IgD-negative memory B cell (primary cell): ENCODE measurements around the gene CLSTN1. TPM values are rescaled to one million over a fixed set of nuclear protein-coding genes. Genes with fewer than 3 reads are reported as not detected.

ENCODE experiments used
- H3K27ac Mint-ChIP-seq, 3 donors: one replicate each; pipeline ENCODE4 v1.8.0; 2020 to 2022; ENCODE audit warnings: mild to moderate bottlenecking in 3 of 3, mixed read lengths in 3 of 3, moderate library complexity in 1 of 3
- H3K27me3 Mint-ChIP-seq: one replicate; pipeline ENCODE4 v1.8.0; 2021; ENCODE audit warnings: mixed read lengths
- H3K36me3 Mint-ChIP-seq: one replicate; pipeline ENCODE4 v1.8.0; 2020; ENCODE audit warnings: mild to moderate bottlenecking, mixed read lengths
- H3K4me1 Mint-ChIP-seq, 3 donors: one replicate each; pipeline ENCODE4 v1.8.0; 2020 to 2022; ENCODE audit warnings: mixed read lengths in 3 of 3, mild to moderate bottlenecking in 1 of 3
- H3K4me3 Mint-ChIP-seq, 4 donors: one replicate each; pipeline ENCODE4 v1.8.0; 2020 to 2022; ENCODE audit warnings: mild to moderate bottlenecking in 4 of 4, mixed read lengths in 4 of 4, moderate library complexity in 3 of 4
- H3K9me3 Mint-ChIP-seq, 3 donors: one replicate each; pipeline ENCODE4 v1.8.0; 2020 to 2021; ENCODE audit warnings: mixed read lengths in 3 of 3, mild to moderate bottlenecking in 1 of 3
- polyA plus RNA-seq: library from polyadenylated mRNA; unstranded; fragments of 300-500 nt; fragmentation: Illumina TruSeq; gene quantifications from one replicate; pipeline ENCODE4 v1.2.3, GENCODE V29; 2021

Gene CLSTN1
- polyA plus RNA-seq, 1 donor from 2014 or later, result 24.7 TPM

DNA sequence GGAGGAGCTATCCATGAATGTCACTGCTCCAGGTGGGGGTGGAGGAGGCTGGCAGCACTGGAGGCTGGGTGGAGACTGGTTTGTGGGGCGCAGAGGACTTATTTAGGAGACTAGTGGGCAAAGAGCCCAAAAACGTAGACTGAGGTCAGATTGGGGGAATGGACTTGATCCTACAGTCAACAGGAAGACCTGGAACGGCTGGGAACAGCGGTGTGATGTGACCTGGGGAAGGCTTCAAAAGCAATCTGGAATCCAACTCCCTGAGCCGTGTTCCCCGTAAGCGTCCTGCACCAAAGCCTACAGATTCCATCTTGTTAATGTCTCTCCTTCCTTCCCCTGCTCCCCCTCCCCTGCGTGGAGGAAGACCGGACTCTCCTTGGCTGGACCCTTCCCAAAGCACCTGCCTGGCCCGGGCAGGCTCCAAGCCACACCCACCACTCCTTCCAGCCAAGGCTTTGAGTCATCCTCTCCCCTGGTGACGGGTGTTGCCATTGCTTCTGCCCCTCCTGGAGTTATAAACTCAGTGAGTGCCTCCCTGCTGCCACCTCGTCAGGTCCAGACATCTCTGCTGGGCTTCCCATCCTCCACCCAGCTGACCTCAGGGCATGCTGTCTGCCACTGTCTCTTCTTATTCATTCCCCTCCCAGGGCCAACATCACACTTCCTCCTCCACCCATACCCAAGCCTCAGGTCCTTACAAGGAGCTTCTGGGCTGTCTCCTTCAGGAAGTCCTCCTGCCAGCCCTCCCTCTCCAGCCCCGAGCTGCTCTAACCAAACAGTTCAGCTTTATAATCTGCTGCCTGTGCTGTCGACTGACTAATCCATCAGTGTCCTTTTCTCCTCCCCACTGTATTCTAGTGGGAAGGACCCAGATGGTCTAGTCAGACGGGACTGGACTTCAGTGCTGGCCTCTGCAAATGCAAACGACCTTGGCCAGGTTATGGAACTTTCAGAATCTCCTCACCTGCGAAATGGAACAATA lies 1.6 kb upstream of the CLSTN1 start:
- peaks cover 3% of the 10 kb centered on the region for H3K36me3 Mint-ChIP-seq
- H3K9me3 Mint-ChIP-seq, result no peaks in the 10 kb centered on the region
- H3K4me1 Mint-ChIP-seq, result peaks cover 28 to 36% (median 31%) of the 10 kb centered on the region in 3 donors
- peak overlapping the region; percentile 83 to 92 (median 85) for H3K4me3 Mint-ChIP-seq
- H3K27me3 Mint-ChIP-seq, result no peaks in the 10 kb centered on the region
- H3K27ac Mint-ChIP-seq, result peak overlapping the region; percentile 76 to 92 (median 84)

DNA sequence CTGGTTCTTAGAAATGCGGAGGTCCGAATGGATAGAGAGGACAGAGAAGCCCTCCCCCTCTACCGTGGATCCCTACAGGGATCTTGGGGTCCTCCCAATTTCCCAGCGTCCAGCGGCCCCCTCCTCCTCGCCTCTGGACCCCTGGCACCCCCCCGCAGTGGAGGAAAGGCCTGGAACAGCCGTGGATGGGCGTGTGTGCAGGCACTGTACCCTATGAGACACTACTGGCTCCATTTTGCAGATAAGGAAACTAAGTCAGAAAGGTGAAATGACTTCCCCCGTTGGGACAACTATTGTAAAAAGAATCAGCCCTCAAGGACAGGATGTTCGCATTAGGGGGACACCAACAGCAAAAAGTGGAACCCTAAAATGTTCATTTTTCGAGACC lies 931 bp upstream of the CLSTN1 start:
- Mint-ChIP-seq H3K9me3 (no peaks in the 10 kb centered on the region), H3K27ac (peak overlapping the region; percentile 76 to 92 (median 84)), H3K36me3 (peaks cover 3% of the 10 kb centered on the region), H3K4me3 (peak overlapping the region; percentile 83 to 92 (median 85)), H3K27me3 (no peaks in the 10 kb centered on the region), H3K4me1 (peaks cover 31 to 37% (median 36%) of the 10 kb centered on the region in 3 donors)

DNA sequence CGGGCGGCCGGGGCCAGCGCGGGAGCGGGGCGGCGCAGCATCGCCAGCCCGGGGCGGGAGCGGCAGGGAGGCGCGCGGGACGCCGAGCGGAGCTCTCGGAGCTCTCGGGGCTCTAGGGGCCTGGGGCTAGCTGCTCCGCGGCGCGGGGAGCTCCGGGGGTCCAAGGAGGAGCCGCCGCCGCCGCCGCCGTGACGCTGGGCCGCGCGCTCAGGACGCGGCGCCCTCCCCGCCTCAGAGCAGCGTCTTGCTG lies 147 bp downstream of the CLSTN1 start:
- no peak overlapping the region for H3K27ac Mint-ChIP-seq
- peaks cover 3% of the 10 kb centered on the region for H3K36me3 Mint-ChIP-seq
- peak overlapping the region in 3 of 4 donors; percentile 63 to 77 (median 70) for H3K4me3 Mint-ChIP-seq
- no peaks in the 10 kb centered on the region for H3K27me3 Mint-ChIP-seq
- peaks cover 33 to 38% (median 37%) of the 10 kb centered on the region in 3 donors for H3K4me1 Mint-ChIP-seq
- H3K9me3 Mint-ChIP-seq, result no peaks in the 10 kb centered on the region

DNA sequence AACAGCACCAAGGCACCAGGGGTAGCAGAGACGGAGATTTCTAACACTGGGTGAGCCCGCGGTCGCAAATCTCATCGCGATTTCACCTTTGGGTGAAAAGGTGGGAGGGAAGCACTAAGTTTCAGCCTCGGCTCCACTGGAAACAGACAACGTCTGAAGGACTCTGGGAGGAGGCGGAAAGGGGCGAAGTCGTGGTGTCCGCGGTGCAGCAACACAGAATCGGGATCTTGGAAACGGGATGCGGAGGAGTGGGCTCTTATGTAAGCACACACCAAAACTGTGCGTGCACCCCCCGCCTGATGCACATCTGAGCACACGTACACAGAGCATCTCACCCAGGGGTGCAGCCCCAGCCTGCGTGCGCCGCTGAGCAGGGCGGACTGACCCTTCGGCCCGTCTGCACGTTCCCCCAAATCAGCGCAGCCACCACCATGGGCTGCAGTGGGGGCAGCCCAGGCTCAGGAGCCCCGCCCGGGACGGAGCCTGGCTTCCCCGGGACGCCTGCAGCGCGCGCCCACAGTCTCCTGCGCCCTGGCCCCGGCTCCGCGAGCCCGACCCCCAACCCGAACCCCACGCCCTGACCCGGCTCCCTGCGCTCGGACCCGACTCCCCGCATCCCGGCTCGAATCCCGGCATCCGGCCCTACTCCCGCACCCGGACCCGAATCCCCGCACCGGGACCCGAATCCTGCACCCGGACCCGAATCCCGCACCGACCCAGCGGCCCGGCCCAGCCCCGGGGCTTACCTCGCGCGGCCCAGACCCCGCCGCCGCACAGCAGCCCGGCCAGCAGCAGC lies 670 bp downstream of the CLSTN1 start:
- Mint-ChIP-seq H3K4me3 (peak overlapping the region; percentile 93 to 100 (median 94)), H3K4me1 (peaks cover 33 to 38% (median 37%) of the 10 kb centered on the region in 3 donors), H3K9me3 (no peaks in the 10 kb centered on the region)

DNA sequence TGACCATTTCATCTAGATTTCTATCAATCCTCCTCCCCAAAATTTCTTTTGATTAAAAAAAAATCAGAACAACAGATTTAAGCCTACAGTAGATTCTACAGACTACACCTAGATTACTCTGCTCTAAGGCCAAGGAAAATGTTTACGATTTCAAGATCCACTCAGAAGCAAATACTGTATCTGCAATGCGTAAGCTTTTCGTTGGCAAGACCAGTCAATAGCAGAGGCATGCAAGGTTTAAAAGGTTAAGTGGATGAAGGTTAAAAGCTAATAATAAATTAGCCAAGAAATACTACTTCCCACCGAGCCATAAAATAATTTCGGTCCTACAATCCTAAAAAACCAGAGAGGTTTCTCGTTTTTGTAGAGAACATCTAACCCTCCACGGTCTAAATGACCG lies 1.3 kb downstream of the CLSTN1 start:
- Mint-ChIP-seq H3K27ac (peak overlapping the region; percentile 88 to 98 (median 94)), H3K27me3 (no peaks in the 10 kb centered on the region), H3K36me3 (peaks cover 3% of the 10 kb centered on the region), H3K4me1 (peaks cover 30 to 38% (median 37%) of the 10 kb centered on the region in 3 donors), H3K9me3 (no peaks in the 10 kb centered on the region), H3K4me3 (peak overlapping the region; percentile 93 to 100 (median 94))

More for the DNA sequence above, 670 bp downstream of the CLSTN1 start:
- peaks cover 3% of the 10 kb centered on the region for H3K36me3 Mint-ChIP-seq
- H3K27me3 Mint-ChIP-seq, result no peaks in the 10 kb centered on the region
- H3K27ac Mint-ChIP-seq, result peak overlapping the region; percentile 88 to 98 (median 94)

DNA sequence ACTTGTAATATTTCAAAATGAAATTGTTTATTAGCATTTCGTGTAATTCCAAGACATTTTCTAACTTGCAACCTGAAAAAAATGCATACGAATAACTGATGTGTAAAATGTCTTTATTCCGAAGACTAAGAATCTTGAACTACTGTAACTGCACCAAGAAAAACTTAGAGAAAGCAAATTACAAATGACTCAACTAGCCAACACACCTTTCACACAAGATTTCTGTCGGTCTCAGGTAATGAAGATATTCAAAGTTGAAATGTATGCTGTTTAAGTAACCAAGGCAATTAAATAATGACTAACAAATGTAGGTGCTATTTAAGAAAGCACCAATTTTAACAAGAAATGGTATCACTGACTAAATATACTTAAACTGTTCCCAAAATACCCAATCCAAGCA lies 2.1 kb downstream of the CLSTN1 start:
- H3K9me3 Mint-ChIP-seq, result no peaks in the 10 kb centered on the region
- H3K27me3 Mint-ChIP-seq, result no peaks in the 10 kb centered on the region
- H3K4me1 Mint-ChIP-seq, result peaks cover 30 to 38% (median 37%) of the 10 kb centered on the region in 3 donors
- H3K27ac Mint-ChIP-seq, result peak overlapping the region in 1 of 3 donors; percentile 94
- peaks cover 3% of the 10 kb centered on the region for H3K36me3 Mint-ChIP-seq
- peak overlapping the region in 3 of 4 donors; percentile 9 to 100 (median 93) for H3K4me3 Mint-ChIP-seq

DNA sequence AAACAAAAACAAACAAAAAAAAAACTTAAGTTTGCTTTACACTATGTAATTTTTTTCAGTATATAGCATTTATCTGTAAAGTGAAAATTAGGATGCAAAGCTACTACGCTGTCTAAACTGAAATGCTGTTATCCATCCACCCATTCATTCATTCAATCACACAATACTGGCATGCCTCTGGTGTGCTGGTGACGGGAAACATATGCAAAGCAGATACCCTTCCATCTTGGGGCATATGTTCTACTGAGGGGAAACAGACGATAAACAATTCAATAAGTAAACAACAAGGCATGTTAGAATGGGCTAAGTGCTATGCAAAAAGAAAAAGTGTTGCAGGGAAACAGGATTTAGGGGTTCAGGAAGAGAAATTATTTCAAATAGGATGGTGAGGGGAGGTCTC lies 3.2 kb downstream of the CLSTN1 start:
- H3K9me3 Mint-ChIP-seq, result no peaks in the 10 kb centered on the region
- H3K36me3 Mint-ChIP-seq, result peaks cover 3% of the 10 kb centered on the region
- peaks cover 31 to 33% (median 32%) of the 10 kb centered on the region in 3 donors for H3K4me1 Mint-ChIP-seq
- no peaks in the 10 kb centered on the region for H3K27me3 Mint-ChIP-seq
- peak overlapping the region in 3 of 4 donors; percentile 15 to 78 (median 64) for H3K4me3 Mint-ChIP-seq
- H3K27ac Mint-ChIP-seq, result peak overlapping the region in 2 of 3 donors; percentile 1 to 29

DNA sequence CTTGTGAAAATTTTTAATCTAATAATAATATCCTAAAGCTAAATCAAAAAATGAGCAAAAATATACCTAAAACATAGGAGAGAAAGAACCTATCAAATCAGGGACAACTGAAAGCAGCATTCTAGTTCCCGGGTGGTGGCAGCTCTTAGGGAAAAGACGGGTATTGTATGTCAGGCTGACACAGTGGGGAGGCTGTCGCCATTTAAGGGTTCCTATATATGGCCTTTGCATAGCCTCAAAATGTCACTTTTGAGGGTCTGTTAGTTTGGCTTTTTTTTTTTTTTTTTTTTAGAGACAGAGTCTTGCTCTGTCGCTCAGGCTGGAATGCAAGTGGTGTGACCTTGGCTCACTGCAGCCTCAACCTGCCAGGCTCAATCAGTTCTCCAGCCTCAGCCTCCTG lies 6.0 kb downstream of the CLSTN1 start:
- H3K4me1 Mint-ChIP-seq, result peaks cover 20 to 30% (median 25%) of the 10 kb centered on the region in 3 donors

DNA sequence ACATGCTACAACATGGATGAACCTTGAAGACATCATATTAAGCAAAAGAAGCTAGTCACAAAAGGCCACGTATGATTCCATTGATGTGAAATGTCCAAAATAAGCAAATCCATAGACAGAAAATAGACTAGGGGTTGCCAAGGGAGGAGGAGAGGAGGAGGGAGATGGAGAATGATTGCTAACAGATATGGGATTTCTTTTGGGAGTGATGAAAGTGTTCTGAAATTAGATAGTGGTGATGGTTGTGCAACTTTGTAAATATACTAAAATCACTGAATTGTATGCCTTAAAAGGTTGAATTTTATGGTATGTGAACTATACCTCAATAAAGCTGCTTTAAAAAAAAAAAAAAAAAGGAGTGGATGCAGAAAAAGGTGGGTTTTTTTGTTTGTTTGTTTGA lies 7.6 kb downstream of the CLSTN1 start:
- Mint-ChIP-seq H3K4me1 (peaks cover 14 to 21% (median 16%) of the 10 kb centered on the region in 3 donors), H3K9me3 (no peaks in the 10 kb centered on the region), H3K36me3 (peaks cover 4% of the 10 kb centered on the region), H3K27ac (no peak overlapping the region), H3K27me3 (no peaks in the 10 kb centered on the region), H3K4me3 (no peak overlapping the region)

More for the DNA sequence above, 6.0 kb downstream of the CLSTN1 start:
- Mint-ChIP-seq H3K27me3 (no peaks in the 10 kb centered on the region), H3K9me3 (no peaks in the 10 kb centered on the region), H3K36me3 (peaks cover 4% of the 10 kb centered on the region), H3K4me3 (no peak overlapping the region), H3K27ac (no peak overlapping the region)

DNA sequence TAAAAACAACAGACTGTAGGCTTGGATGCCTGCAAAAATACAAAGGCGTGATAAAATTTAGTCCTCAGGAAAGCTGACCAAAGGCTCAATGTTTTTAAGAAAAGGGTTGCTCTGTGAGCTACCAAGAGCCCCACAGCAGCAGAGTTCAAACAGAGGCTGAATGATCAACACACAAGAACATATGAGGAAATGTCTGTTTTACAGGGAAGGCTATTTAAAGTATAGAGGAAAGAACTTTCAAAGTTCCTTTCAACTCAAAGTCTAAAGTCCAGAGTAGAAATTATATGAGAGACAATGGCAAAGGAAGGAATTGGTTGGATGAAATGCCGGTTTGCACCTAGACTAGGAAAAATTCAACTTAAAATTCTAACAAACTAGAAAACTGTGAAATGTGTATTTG lies 8.6 kb downstream of the CLSTN1 start:
- Mint-ChIP-seq H3K4me1 (peaks cover 11 to 19% (median 15%) of the 10 kb centered on the region in 3 donors), H3K4me3 (no peak overlapping the region), H3K9me3 (no peaks in the 10 kb centered on the region), H3K36me3 (peaks cover 4% of the 10 kb centered on the region), H3K27ac (no peak overlapping the region), H3K27me3 (no peaks in the 10 kb centered on the region)

DNA sequence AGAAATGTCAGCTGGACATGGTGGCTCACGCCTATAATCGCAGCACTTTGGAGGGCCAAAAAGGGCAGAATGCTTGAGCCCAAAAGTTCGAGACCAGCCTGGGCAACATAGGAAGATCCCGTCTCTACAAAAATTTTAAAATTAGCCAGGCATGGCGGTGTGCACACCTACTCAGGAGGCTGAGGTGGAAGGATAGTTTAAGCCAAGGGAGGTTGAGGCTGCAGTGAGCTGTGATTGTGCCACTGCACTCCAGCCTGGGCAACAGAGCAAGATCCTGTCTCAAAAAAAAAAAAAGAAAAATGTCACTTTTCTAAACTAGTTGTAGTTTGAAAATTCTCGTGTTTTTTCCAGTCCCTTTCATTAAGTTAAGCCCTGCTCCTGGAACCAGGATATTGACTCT lies 9.1 kb downstream of the CLSTN1 start:
- H3K36me3 Mint-ChIP-seq, result peaks cover 4% of the 10 kb centered on the region
- no peaks in the 10 kb centered on the region for H3K27me3 Mint-ChIP-seq
- H3K4me3 Mint-ChIP-seq, result no peak overlapping the region
- no peaks in the 10 kb centered on the region for H3K9me3 Mint-ChIP-seq
- H3K4me1 Mint-ChIP-seq, result peaks cover 9 to 15% (median 15%) of the 10 kb centered on the region in 3 donors
- H3K27ac Mint-ChIP-seq, result peak overlapping the region in 2 of 3 donors; percentile 31 to 39

DNA sequence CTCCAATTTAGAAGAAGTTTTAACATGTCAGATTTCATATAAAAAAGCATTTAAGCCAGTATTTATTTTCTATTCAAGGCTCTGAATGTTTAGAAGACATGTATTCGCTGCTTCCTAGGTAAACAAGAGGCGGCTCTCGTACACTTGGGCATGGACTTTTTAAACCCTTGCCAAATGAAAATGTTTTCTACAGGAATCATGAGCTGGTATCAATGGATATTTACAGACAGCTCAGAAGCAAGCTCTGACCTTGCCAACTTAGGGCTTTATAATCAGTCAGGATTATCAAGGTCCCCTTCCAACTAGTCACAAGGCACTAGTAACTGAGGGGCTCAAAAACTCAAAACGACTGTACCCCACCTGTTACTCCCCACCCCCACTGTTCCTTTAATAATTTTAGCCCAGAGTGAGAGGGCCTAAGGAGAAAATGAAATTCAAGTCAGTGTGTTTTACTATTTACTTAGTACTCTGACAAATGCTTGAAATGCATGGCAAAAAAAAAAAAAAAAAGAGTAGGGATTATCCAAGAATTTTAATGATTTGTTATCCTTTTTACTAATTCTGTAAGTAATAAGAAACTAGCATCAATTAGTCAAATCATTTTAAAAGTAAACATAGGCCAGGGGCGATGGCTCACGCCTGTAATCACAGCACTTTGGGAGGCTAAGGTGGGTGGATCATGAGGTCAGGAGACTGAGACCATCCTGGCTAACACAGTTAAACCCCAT lies 12.4 kb downstream of the CLSTN1 start:
- H3K4me1 Mint-ChIP-seq, result peaks cover 19 to 26% (median 24%) of the 10 kb centered on the region in 3 donors
- H3K9me3 Mint-ChIP-seq, result no peaks in the 10 kb centered on the region
- H3K27ac Mint-ChIP-seq, result no peak overlapping the region
- peaks cover 4% of the 10 kb centered on the region for H3K36me3 Mint-ChIP-seq
- no peak overlapping the region for H3K4me3 Mint-ChIP-seq
- H3K27me3 Mint-ChIP-seq, result no peaks in the 10 kb centered on the region

DNA sequence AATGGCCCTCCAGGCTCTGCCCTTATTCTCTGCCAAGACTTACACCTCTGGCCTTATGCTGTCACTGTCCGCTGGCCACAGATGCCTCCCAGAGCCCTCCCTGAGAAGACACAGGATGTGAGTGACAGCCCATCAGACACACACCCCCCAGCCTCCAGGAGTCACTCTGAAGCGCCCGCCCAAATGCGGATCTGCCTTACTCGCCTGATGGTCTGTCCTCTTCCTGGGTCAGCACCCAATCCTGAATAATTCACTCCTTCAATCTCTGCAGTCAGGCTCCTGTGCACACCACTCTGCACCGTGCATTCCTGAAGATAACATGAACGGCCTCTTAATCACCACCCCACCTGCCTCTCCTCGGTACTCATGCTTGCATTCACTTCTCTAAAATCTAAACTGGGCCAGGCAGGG lies 14.7 kb downstream of the CLSTN1 start:
- Mint-ChIP-seq H3K27me3 (no peaks in the 10 kb centered on the region), H3K36me3 (peaks cover 3% of the 10 kb centered on the region), H3K27ac (peak overlapping the region in 1 of 3 donors; percentile 77), H3K4me3 (peak overlapping the region in 1 of 4 donors; percentile 58), H3K9me3 (no peaks in the 10 kb centered on the region), H3K4me1 (peaks cover 15 to 16% (median 16%) of the 10 kb centered on the region in 3 donors)

DNA sequence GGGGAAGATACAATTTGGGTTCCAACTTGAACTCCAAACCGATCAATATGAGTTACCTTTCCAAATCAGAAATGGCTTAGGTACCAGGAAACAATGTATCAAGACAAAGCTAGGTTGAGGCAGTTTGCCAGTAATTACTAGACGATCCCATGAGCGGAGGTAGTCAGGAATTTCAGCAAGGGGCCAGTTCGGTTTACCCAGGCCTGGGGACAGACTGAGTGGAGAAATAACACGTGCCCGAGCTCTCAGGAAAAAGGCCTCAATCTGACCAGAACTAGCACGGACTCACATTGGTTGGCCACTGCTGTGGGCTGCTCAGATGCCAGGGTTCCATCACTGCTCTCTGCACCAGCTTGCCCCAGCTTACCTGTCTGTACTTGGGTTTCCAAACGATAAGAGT lies 15.3 kb downstream of the CLSTN1 start:
- Mint-ChIP-seq H3K27ac (peak overlapping the region in 1 of 3 donors; percentile 77), H3K4me3 (peak overlapping the region in 1 of 4 donors; percentile 52), H3K9me3 (no peaks in the 10 kb centered on the region), H3K36me3 (peaks cover 3% of the 10 kb centered on the region), H3K4me1 (peaks cover 15 to 16% (median 16%) of the 10 kb centered on the region in 3 donors), H3K27me3 (no peaks in the 10 kb centered on the region)
